Activated T-helper 1 cell treated with anti-CD3 and anti-CD28 coated beads, Interleukin-12 subunit alpha, Interleukin-12 subunit beta, Interleukin-2, Interleukin-4 antibody, amounts not matched to agents 30 ng/mL and 10 ng/mL and 1 ng/mL, durations not matched to agents 14 hours and 24 hours and 36 hours (primary cell): ENCODE data around the gene ANKRD44. TPM values are rescaled to one million over a fixed set of nuclear protein-coding genes. Genes with fewer than 3 reads are reported as not detected.
"Not testable (repeated sequence)": the region's sequence is repeated elsewhere in the genome, so short reads cannot be mapped to it uniquely, and the experiment has no call there.

Source experiments
- DNase-seq: peaks from one replicate; pipeline ENCODE4 v3.0.0; 2021; ENCODE audit warnings: low spot score
- H3K27ac Mint-ChIP-seq: one replicate; pipeline ENCODE4 v1.8.0; 2021; ENCODE audit warnings: mild to moderate bottlenecking, mixed read lengths
- H3K27me3 Mint-ChIP-seq: one replicate; pipeline ENCODE4 v1.8.0; 2022; ENCODE audit warnings: mild to moderate bottlenecking, moderate library complexity, mixed read lengths; ENCODE audit not compliant: insufficient read depth
- H3K36me3 Mint-ChIP-seq: one replicate; pipeline ENCODE4 v1.8.0; 2021; ENCODE audit warnings: low read depth, mixed read lengths
- H3K4me1 Mint-ChIP-seq: one replicate; pipeline ENCODE4 v1.8.0; 2021; ENCODE audit warnings: low read depth, mixed read lengths
- H3K4me3 Mint-ChIP-seq: one replicate; pipeline ENCODE4 v1.8.0; 2021; ENCODE audit warnings: mild to moderate bottlenecking, moderate library complexity, mixed read lengths
- H3K9me3 Mint-ChIP-seq: one replicate; pipeline ENCODE4 v1.8.0; 2021; ENCODE audit warnings: mixed read lengths
- intact Hi-C: fragments of 100-400 bp; cut with micrococcal nuclease; formaldehyde crosslinking; loops from one replicate; pipeline ENCODE4 v1.15.1; 2024
- total RNA-seq: library from RNA; stranded (reverse); gene quantifications from 2 replicates; pipeline ENCODE4 v1.2.3, GENCODE V29; 2022

ANKRD44 gene
- total RNA-seq, 1 donor from 2014 or later, result 159 TPM

- H3K4me1 Mint-ChIP-seq, result peaks cover 6% of the 10 kb centered on the region
- peaks cover 45% of the 10 kb centered on the region for H3K36me3 Mint-ChIP-seq
- intact Hi-C loops, result loop anchor here (5.0 to 10.0 kb wide), 2 partner anchors 47 to 154 kb away; no protein-coding TSS in a partner anchor
- no peak overlapping the region for H3K4me3 Mint-ChIP-seq
- no peaks in the 10 kb centered on the region for H3K9me3 Mint-ChIP-seq
- H3K27ac Mint-ChIP-seq, result peak overlapping the region; percentile 42
- peaks cover 2% of the 10 kb centered on the region for H3K27me3 Mint-ChIP-seq
- DNase-seq, result no peak
Measured at GRCh38 chr2:197010200-197011020, 300.2 kb downstream of the ANKRD44 start.

DNA sequence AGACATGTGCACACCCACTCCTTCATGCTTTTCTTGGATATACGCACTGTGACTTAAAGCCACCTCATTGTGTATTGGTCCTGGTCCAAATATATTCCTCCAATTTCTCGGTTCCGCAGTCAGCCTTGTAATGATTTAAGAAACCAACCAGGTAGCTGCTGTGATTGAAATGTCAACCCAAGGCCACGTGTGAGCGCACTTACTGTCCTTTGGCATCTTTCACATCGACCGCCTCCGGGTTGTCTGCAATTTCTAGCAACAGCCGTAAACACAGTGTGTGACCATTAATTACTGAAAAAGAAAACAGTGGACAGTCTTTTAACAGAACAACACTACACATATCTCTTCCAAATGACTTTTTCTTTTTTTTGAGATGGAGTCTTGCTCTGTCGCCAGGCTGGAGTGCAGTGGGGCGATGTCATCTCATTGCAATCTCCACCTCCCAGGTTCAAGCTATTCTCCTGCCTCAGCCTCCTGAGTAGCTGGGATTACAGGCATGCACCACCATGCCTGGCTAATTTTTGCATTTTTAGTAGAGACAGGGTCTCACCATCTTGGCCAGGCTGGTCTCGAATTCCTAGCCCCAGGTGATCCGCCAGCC, 301.7 kb downstream of the ANKRD44 start:
- H3K4me1 Mint-ChIP-seq, DNase-seq, H3K9me3 Mint-ChIP-seq, H3K27ac Mint-ChIP-seq, H3K27me3 Mint-ChIP-seq, intact Hi-C loops, H3K4me3 Mint-ChIP-seq: not testable (repeated sequence)
- peaks cover 41% of the 10 kb centered on the region for H3K36me3 Mint-ChIP-seq

GRCh38 chr2:197007716-197008628, 302.6 kb downstream of the ANKRD44 start:
- Mint-ChIP-seq H3K4me3 (no peak overlapping the region), H3K27me3 (peaks cover 2% of the 10 kb centered on the region), H3K9me3 (no peaks in the 10 kb centered on the region), H3K27ac (peak overlapping the region; percentile 29), H3K36me3 (peaks cover 44% of the 10 kb centered on the region), H3K4me1 (peaks cover 6% of the 10 kb centered on the region)
- no peak for DNase-seq
- intact Hi-C loops, result no loop called here

DNA sequence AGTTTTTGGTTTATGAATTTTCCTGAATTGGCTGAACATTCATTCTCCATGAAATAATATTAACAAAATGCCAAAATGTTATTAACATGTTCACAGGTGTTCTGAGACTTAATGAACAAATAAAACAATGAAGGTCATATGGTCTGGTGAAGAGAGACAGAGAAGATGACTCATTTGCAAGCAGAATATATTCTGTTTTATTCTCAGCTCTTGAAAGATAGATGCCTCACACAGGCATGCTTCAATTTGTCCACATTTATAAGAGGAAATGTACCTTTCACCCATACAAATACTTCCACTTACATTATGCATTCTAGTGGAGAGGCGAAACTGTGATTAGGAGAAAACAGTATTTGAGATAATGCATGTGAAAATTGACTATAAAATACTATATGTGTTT, 308.7 kb downstream of the ANKRD44 start:
- no peak overlapping the region for H3K27ac Mint-ChIP-seq
- H3K36me3 Mint-ChIP-seq, result peaks cover 39% of the 10 kb centered on the region
- H3K4me3 Mint-ChIP-seq, result no peak overlapping the region
- H3K9me3 Mint-ChIP-seq, result no peaks in the 10 kb centered on the region
- H3K4me1 Mint-ChIP-seq, result no peaks in the 10 kb centered on the region
- H3K27me3 Mint-ChIP-seq, result no peaks in the 10 kb centered on the region
- DNase-seq, result no peak
- intact Hi-C loops, result no loop called here

GRCh38 chr2:196995757-196996314, 314.7 kb downstream of the ANKRD44 start:
- H3K27ac Mint-ChIP-seq, result no peak overlapping the region
- intact Hi-C loops, result no loop called here
- no peak for DNase-seq
- H3K27me3 Mint-ChIP-seq, result no peaks in the 10 kb centered on the region
- no peak overlapping the region for H3K4me3 Mint-ChIP-seq
- peaks cover 21% of the 10 kb centered on the region for H3K4me1 Mint-ChIP-seq
- H3K36me3 Mint-ChIP-seq, result peaks cover 47% of the 10 kb centered on the region
- no peaks in the 10 kb centered on the region for H3K9me3 Mint-ChIP-seq

- H3K36me3 Mint-ChIP-seq, result peaks cover 52% of the 10 kb centered on the region
- no peak overlapping the region for H3K4me3 Mint-ChIP-seq
- intact Hi-C loops, result no loop called here
- no peak for DNase-seq
- H3K27me3 Mint-ChIP-seq, result no peaks in the 10 kb centered on the region
- H3K27ac Mint-ChIP-seq, result no peak overlapping the region
- H3K9me3 Mint-ChIP-seq, result no peaks in the 10 kb centered on the region
- H3K4me1 Mint-ChIP-seq, result peaks cover 32% of the 10 kb centered on the region
Measured at GRCh38 chr2:196994764-196995163, 315.8 kb downstream of the ANKRD44 start.

DNA sequence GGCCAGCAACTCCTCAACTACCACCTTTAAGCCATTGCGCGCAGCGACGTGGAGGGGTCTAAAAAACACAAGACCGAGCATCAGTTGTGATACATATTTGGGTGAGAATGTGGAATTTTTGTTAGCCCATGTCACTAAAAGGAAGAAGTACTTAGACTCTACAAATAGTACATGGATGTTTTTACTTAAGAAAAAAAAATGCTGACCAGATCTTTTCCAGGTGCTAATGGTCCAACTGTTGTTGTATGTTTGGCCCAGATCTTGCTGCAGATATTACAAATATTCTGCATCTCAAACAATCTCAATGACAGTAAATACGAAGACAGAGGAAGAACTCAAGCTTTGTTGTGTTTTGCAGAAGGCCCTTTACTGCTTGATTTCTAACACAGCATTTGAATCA, 317.0 kb downstream of the ANKRD44 start:
- no peak for DNase-seq
- intact Hi-C loops, result no loop called here
- Mint-ChIP-seq H3K27ac (peak overlapping the region; percentile 31), H3K36me3 (peaks cover 58% of the 10 kb centered on the region), H3K27me3 (no peaks in the 10 kb centered on the region), H3K4me1 (peaks cover 43% of the 10 kb centered on the region), H3K4me3 (no peak overlapping the region), H3K9me3 (no peaks in the 10 kb centered on the region)

GRCh38 chr2:196992466-196992865, 318.1 kb downstream of the ANKRD44 start:
- Mint-ChIP-seq H3K36me3 (peaks cover 57% of the 10 kb centered on the region), H3K4me3 (no peak overlapping the region), H3K27ac (no peak overlapping the region), H3K27me3 (no peaks in the 10 kb centered on the region), H3K9me3 (no peaks in the 10 kb centered on the region), H3K4me1 (peaks cover 55% of the 10 kb centered on the region)
- intact Hi-C loops, result no loop called here
- no peak for DNase-seq

GRCh38 chr2:196990788-196991461, 319.7 kb downstream of the ANKRD44 start:
- Mint-ChIP-seq H3K27me3 (no peaks in the 10 kb centered on the region), H3K4me3 (no peak overlapping the region), H3K9me3 (no peaks in the 10 kb centered on the region), H3K36me3 (peaks cover 54% of the 10 kb centered on the region), H3K4me1 (peaks cover 62% of the 10 kb centered on the region), H3K27ac (peak overlapping the region; percentile 77)
- DNase-seq, result no peak
- intact Hi-C loops, result no loop called here

GRCh38 chr2:196990092-196990491, 320.5 kb downstream of the ANKRD44 start:
- no peaks in the 10 kb centered on the region for H3K9me3 Mint-ChIP-seq
- H3K4me1 Mint-ChIP-seq, result peaks cover 68% of the 10 kb centered on the region
- H3K4me3 Mint-ChIP-seq, result peak overlapping the region; percentile 54
- intact Hi-C loops, result no loop called here
- H3K27ac Mint-ChIP-seq, result peak overlapping the region; percentile 77
- peaks cover 58% of the 10 kb centered on the region for H3K36me3 Mint-ChIP-seq
- H3K27me3 Mint-ChIP-seq, result no peaks in the 10 kb centered on the region
- no peak for DNase-seq

DNA sequence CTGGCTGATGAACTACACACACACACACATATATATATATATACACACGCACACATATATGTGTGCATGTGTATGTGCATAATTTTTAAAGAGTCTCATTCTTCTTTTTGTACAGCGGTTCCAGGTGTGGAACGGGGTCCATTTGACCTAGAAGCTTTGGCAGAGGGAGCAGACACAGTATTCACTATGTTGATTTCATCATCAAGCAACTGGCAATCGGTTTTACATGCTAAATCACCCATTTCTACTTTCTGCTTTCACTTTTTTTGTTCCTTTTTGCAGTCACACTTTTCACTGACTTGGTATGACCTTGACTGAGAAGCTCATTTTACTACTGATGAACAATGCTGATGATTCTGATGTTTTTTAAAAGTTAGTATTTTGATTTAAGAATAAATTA, 321.1 kb downstream of the ANKRD44 start:
- Mint-ChIP-seq H3K27me3 (no peaks in the 10 kb centered on the region), H3K4me1 (peaks cover 72% of the 10 kb centered on the region), H3K36me3 (peaks cover 61% of the 10 kb centered on the region), H3K4me3 (peak overlapping the region; percentile 46), H3K9me3 (no peaks in the 10 kb centered on the region), H3K27ac (peak overlapping the region; percentile 94)
- intact Hi-C loops, result loop anchor here (2.0 to 10.0 kb wide), 4 partner anchors 147 to 845 kb away; no protein-coding TSS in a partner anchor
- no peak for DNase-seq

- Mint-ChIP-seq H3K9me3 (no peaks in the 10 kb centered on the region), H3K27me3 (no peaks in the 10 kb centered on the region), H3K4me3 (peak overlapping the region; percentile 66), H3K27ac (peak overlapping the region; percentile 94), H3K4me1 (peaks cover 69% of the 10 kb centered on the region), H3K36me3 (peaks cover 63% of the 10 kb centered on the region)
- intact Hi-C loops, result loop anchor here (1.0 to 10.0 kb wide), 10 partner anchors 13 to 844 kb away; partner anchors contain the start of gene GTF3C3
- no peak for DNase-seq
Measured at GRCh38 chr2:196988639-196989038, 321.9 kb downstream of the ANKRD44 start.
